ENCODE results near the gene ERC1.

Gene ERC1

DNA sequence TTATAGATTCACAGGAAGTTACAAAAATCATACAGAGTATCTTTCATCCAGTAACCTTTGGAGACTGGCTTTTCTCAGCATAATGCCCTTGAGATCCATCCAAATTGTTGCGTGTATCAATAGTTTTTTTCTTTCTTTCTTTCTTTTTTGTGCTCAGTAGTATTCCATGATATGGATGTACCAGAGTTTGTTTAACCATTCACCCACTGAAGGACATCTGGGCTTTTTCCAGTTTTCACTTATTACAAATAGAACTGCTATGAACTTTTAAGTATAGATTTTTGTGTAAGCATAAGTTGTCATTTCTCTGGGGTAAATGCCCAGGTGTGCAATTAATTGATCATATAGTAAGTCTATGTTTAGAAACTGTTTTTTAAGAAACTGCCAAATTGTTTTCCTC lies 524.0 kb downstream of the ERC1 start:
- DNase-seq (ENCODE audit: low read depth), result no peak
- H3K4me3 ChIP-seq (ENCODE audit: low read length), result no peak overlapping the region
- TF ChIP-seq, protein P1, sequence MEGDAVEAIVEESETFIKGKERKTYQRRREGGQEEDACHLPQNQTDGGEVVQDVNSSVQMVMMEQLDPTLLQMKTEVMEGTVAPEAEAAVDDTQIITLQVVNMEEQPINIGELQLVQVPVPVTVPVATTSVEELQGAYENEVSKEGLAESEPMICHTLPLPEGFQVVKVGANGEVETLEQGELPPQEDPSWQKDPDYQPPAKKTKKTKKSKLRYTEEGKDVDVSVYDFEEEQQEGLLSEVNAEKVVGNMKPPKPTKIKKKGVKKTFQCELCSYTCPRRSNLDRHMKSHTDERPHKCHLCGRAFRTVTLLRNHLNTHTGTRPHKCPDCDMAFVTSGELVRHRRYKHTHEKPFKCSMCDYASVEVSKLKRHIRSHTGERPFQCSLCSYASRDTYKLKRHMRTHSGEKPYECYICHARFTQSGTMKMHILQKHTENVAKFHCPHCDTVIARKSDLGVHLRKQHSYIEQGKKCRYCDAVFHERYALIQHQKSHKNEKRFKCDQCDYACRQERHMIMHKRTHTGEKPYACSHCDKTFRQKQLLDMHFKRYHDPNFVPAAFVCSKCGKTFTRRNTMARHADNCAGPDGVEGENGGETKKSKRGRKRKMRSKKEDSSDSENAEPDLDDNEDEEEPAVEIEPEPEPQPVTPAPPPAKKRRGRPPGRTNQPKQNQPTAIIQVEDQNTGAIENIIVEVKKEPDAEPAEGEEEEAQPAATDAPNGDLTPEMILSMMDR (IDR thresholded peaks at IDR 0.05; ENCODE audit: insufficient read depth, low read depth, low read length, missing control alignments), result no peak

DNA sequence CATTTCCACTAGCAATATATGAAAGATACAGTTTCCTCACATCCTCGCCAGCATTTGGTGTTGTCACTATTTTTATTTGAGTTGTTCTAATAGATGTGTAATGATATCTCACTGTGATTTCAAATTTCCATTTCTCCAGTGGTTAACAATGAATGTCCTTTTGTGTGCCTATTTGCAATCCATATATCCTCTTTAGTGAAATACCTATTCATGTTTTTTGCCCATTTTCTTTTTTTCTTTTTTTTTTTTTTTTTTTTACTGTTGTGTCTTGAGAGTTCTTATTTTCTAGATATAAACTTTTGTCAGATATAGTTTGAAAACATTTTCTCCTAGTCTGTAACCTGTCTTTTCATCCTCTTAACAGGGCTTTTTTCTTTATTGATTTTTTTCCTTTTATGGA lies 524.4 kb downstream of the ERC1 start:
- TF ChIP-seq, protein P1 (IDR thresholded peaks at IDR 0.05; ENCODE audit: insufficient read depth, low read depth, low read length, missing control alignments), result no peak
- H3K4me3 ChIP-seq (ENCODE audit: low read length), result no peak overlapping the region
- DNase-seq (ENCODE audit: low read depth), result no peak

DNA sequence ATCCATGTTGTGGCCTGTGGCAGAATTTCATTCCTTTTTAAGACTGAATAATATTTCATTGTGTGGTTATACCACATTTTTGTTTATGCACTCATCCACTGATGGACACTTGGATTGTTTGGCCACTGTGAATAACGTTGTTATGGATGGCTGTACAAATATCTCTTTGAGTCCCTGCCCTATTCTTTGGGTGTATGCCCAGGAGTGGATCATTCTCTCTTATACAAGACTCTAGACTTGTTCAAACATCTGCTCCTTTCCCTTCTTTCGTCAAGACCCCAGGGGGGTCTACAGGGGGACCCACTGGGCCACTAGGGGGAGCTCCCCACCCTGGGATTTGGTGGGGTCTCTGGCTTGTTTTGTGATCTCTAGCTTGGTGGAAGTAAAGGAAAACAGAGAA lies 526.0 kb downstream of the ERC1 start:
- DNase-seq (ENCODE audit: low read depth), result peak; percentile 90
- TF ChIP-seq, protein P1 (IDR thresholded peaks at IDR 0.05; ENCODE audit: insufficient read depth, low read depth, low read length, missing control alignments), result peak; percentile 6

DNA sequence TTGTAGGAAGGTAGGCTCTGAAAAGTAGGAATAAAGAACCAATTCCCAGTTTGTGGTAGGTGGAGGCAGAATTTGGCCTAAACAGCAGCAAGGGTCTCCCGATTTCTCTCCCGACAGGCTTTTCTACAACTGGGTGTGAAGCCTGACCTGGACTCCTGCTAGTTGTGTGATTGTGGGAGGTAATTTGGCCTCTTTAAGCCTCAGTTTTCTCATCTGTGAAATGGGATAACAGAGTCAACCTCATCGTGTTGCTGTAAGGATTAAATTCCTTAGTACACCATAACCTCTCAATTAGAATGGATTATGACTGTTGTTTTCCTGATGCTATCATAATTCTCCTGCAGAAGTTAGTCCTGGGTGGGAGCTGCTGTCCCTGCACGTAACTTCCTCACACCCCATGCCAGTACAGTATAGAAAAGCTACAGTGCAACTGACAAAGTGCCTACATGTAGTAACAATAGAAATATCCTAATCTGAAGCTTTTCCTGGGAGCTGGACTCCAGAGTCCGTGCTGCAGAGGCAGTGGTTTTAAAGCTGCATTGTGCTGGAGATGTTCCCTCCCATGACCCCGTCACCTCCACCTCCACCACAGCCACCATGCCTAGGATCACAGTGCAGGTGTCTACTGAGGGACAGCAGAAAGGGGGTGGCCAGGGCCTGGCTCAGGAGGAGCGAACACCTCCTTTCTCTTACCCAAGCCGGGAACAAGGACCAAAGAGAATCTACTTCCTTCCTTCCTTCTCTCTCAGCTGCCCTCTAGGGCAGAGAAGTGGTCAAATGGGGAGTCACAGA lies 526.9 kb downstream of the ERC1 start:
- peak overlapping the region; percentile 37 for H3K4me3 ChIP-seq (ENCODE audit: low read length)
- TF ChIP-seq, protein P1 (IDR thresholded peaks at IDR 0.05; ENCODE audit: insufficient read depth, low read depth, low read length, missing control alignments), result no peak
- no peak for DNase-seq (ENCODE audit: low read depth)

More for the DNA sequence above, 526.0 kb downstream of the ERC1 start:
- H3K4me3 ChIP-seq (ENCODE audit: low read length), result no peak overlapping the region

DNA sequence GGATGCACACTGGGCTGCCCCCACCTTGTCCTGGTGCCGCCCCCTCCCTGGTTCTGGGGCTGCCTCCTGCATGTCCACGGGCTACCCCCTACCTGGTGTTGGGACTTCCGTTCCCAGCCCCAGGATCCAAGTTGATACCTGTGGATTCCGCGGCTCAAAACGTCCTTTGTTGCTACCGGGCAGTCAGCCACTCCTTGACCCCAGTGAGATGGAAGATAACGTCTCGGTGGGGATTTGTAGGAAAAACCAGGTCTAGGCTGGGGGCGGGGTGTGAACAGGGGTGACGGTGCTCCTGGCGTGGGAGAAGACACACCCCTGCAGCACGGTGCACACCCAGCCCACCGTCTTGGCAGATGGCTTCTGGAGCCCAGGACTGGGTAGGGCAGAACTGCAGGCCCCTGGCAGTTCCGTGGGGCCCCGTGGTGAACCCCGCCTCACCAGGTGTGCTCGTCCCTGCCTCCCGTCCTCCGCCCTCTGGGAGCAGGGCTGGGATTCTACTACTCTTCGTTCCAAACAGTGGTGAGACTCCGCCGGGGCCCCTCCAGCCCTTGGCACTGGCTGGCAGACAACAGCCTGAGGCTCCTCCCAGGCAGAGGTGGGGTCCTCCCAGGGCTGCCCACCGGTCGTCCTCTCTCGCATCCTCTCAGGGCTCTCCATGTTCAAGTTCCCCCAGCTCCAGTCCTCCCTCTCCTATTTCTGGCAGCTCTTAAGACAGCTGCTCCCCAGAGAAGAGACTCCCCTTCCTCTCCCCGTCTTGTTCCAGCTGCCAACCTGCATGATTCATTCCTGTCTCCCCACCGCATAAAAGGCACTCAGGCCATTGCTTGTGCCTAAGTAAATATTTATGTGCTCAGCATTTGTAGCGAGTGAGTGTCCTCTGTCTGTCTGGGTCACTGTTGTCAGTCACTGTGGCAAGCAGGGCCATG lies 527.8 kb downstream of the ERC1 start:
- peak overlapping the region; percentile 37 for H3K4me3 ChIP-seq (ENCODE audit: low read length)
- TF ChIP-seq, protein P1 (IDR thresholded peaks at IDR 0.05; ENCODE audit: insufficient read depth, low read depth, low read length, missing control alignments), result no peak
- DNase-seq (ENCODE audit: low read depth), result peak; percentile 94

DNA sequence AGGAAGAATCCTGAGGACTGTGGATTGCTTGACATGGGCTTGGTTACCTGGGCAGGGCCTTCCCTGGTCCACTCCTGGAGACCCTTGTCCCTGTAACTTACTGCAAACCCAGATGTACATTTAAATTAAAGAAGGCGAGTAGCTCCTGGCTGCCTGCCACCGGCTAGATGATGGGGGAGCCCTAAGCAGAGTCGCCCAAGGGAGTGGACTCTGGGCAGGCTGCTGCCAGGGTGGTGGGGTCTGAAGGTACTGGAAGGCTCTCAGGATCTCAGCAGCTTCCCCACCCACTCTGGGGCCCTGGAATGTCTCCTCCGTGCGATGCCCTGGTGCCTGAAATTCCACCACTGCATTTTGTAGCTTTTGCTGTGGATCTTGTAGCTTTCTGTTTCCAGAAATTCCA lies 528.6 kb downstream of the ERC1 start:
- TF ChIP-seq, protein P1 (IDR thresholded peaks at IDR 0.05; ENCODE audit: insufficient read depth, low read depth, low read length, missing control alignments), result no peak
- H3K4me3 ChIP-seq (ENCODE audit: low read length), result no peak overlapping the region
- DNase-seq (ENCODE audit: low read depth), result no peak
